BE2C (cell line): ENCODE data around the gene XPC.

ENCODE experiments used
- DNase-seq: peaks from one replicate; pipeline ENCODE4 v3.0.0-alpha.2; 2020
- H3K27me3 ChIP-seq: fragments of 250-450 bp; sonication (Bioruptor Pico); 2 replicates; pipeline ENCODE4 v1.5.1; 2020; ENCODE audit warnings: mild to moderate bottlenecking
- H3K36me3 ChIP-seq: fragments of 250-450 bp; sonication (Bioruptor Pico); 2 replicates; pipeline ENCODE4 v1.5.1; 2020; ENCODE audit warnings: mild to moderate bottlenecking
- H3K4me1 ChIP-seq: fragments of 250-450 bp; sonication (Bioruptor Pico); 2 replicates; pipeline ENCODE4 v1.5.1; 2020
- H3K4me3 ChIP-seq: 2 replicates; pipeline ENCODE4 v1.5.1; 2011; ENCODE audit warnings: low read depth, low read length
- H3K9me3 ChIP-seq: fragments of 250-450 bp; sonication (Bioruptor Pico); 2 replicates; pipeline ENCODE4 v1.5.1; 2020
- TF ChIP-seq, protein P1 (sequence below): IDR thresholded peaks from 2 replicates; pipeline ENCODE4 v1.5.1; 2012; ENCODE audit warnings: mild to moderate bottlenecking, low read depth, low read length

XPC gene

DNA sequence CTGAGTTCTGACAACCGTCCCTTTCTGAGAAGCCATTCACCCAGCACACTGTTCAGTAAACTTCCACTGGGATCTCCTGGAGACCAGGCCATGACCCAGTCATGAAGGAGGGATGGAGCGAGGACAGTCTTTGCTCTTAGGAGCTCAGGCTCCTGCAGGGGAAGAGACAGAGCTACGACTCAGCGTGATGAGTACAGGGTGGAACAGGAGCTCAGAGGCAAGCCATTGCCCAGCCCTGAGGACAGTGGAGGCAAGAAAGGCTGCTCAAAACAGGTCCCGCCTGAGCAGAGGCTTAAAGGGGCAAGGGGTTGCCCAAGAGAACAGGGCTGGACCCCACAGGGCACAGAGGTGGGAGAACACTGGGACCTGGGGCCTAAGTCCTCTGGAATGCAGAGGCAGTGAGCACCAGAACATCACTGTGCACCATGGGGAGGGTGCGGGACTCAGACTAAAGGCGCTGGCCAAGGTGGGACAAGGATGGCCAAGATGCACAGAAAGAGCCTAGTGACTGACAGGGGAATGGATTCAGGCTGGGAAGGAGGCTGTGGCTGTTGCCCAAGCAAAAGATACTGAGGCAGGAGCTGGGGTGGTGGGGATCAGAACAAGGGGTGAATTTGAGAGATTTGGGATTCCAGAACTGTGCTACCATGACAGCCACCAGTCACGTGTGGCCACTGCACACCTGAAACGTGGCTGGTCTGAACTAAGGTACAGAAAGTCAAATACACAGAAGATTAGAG lies 27.7 kb downstream of the XPC start:
- Histone ChIP-seq H3K36me3 (no peaks in the 10 kb centered on the region), H3K27me3 (no peaks in the 10 kb centered on the region), H3K4me1 (no peaks in the 10 kb centered on the region), H3K9me3 (no peaks in the 10 kb centered on the region), H3K4me3 (no peak overlapping the region)
- TF ChIP-seq, protein P1, sequence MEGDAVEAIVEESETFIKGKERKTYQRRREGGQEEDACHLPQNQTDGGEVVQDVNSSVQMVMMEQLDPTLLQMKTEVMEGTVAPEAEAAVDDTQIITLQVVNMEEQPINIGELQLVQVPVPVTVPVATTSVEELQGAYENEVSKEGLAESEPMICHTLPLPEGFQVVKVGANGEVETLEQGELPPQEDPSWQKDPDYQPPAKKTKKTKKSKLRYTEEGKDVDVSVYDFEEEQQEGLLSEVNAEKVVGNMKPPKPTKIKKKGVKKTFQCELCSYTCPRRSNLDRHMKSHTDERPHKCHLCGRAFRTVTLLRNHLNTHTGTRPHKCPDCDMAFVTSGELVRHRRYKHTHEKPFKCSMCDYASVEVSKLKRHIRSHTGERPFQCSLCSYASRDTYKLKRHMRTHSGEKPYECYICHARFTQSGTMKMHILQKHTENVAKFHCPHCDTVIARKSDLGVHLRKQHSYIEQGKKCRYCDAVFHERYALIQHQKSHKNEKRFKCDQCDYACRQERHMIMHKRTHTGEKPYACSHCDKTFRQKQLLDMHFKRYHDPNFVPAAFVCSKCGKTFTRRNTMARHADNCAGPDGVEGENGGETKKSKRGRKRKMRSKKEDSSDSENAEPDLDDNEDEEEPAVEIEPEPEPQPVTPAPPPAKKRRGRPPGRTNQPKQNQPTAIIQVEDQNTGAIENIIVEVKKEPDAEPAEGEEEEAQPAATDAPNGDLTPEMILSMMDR: no peak
- DNase-seq: no peak

DNA sequence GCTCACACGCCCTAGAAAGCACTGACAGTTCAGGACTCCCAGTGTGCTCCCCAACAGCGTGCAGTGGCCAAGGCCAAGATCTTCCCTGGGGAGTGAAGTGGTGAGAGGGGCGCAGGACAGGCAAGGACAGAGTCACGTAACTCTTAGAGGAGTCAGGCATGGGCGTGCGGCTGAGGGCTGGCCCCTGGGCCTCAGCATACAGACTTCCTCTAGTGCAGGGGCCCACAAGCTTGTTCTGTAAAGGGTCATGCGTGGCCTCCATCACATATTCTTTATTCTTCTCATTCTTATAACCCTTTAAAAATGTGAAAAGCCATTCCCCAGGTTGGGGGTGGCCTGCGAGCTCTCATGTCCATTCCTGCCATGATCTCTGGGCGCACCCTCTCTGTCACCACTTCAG lies 28.3 kb downstream of the XPC start:
- Histone ChIP-seq H3K4me1 (no peaks in the 10 kb centered on the region), H3K27me3 (no peaks in the 10 kb centered on the region), H3K36me3 (no peaks in the 10 kb centered on the region), H3K9me3 (no peaks in the 10 kb centered on the region), H3K4me3 (no peak overlapping the region)
- no peak for DNase-seq
- TF ChIP-seq, protein P1: no peak

DNA sequence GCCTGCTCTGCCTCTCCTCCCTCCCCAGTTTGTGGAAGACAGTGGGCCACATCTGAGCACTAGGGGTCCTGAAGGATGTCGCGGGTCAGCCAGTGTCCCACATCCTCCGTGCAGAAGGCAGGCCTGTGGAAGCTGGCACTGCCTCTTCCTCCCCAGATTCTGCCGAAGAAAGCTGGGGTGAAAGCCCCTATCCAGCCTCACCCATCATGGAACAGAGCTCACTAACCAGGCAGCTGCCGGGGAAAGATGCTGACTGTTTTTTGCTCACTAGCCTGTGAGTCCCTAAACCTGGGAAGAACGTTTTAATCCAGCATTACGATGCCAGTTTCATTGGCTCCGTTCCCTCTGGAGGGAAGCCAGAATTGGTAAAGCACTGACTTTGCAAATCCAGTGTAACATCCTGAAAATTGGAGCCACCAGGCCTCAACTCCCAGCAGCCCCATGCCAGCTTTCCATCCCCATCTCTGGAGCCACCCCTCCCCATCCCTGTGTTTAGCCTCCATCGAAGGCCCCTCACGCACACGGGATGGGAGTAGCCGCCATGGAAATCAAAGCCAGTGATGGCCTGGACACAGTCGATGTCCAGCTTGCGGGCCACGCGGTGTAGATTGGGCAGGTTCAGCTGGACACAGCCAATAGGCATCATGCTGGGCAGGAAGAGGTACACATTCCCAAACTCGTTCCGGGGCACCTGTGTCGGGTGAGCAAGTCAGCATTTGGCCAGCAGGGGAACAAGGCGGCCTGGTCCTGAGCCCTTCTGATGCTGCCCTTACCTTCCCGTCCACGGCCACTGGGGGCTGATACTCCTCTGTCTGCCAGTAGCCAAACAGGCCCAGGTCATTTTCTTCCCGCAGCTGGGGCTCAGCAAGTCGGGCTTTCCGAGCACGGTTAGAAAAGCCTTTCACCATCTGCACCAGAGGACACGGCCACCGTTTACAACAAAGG lies 30.1 kb downstream of the XPC start:
- Histone ChIP-seq H3K4me1 (no peaks in the 10 kb centered on the region), H3K9me3 (no peaks in the 10 kb centered on the region), H3K27me3 (no peaks in the 10 kb centered on the region), H3K4me3 (no peak overlapping the region), H3K36me3 (no peaks in the 10 kb centered on the region)
- TF ChIP-seq, protein P1: peak; percentile 43
- peak; percentile 52 for DNase-seq

DNA sequence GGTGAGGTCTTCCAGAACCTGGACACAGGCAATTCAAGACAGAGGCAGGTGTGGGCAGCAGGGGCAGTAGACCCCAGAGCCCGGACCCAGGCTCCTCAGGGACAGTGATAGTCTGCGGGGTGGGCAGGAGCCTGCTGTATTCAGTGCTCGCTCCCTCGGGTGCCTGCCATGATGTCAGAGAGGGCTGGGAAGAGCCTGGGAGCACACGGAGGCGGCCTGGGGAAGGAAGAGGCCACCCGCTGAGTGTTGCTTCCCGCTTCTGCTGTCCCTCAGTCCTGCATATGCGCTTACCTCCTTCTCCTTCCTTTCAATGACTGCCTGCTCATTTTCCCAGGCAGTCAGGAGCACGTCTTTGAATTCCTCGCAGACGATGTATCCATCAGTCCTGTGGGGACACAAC lies 30.8 kb downstream of the XPC start:
- Histone ChIP-seq H3K4me3 (no peak overlapping the region), H3K36me3 (no peaks in the 10 kb centered on the region), H3K27me3 (no peaks in the 10 kb centered on the region), H3K9me3 (no peaks in the 10 kb centered on the region), H3K4me1 (no peaks in the 10 kb centered on the region)
- TF ChIP-seq, protein P1: no peak
- DNase-seq: no peak

DNA sequence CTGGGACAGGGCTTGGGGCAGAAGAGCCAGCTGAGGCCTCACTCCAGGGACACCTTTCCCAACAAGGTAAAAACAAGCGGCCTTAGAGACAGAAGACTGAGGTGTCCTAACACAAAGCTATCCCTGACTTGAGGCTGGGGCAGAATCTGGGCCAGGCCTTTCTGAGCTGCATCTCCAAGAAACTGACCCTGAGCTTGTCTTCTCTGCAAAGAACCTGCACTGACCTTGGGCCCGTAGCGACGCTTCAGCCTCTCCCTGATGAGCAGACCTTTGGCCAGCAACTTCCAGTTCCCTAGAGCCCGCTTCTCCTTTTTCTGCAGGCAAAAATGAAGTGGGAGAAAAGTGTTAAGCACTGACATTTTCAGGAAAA lies 31.4 kb downstream of the XPC start:
- Histone ChIP-seq H3K4me3 (no peak overlapping the region), H3K9me3 (no peaks in the 10 kb centered on the region), H3K4me1 (no peaks in the 10 kb centered on the region), H3K36me3 (no peaks in the 10 kb centered on the region), H3K27me3 (no peaks in the 10 kb centered on the region)
- TF ChIP-seq, protein P1: no peak
- no peak for DNase-seq
